HG03442 (cell line): Measurements from ENCODE around the gene GRIA2.

Source experiments
- ATAC-seq: cut with Tn5 transposase; IDR thresholded peaks from one replicate; pipeline ENCODE4 v1.9.1; 2021; ENCODE audit warnings: mild to moderate bottlenecking, moderate library complexity; ENCODE audit not compliant: unreplicated experiment

GRIA2 gene

DNA sequence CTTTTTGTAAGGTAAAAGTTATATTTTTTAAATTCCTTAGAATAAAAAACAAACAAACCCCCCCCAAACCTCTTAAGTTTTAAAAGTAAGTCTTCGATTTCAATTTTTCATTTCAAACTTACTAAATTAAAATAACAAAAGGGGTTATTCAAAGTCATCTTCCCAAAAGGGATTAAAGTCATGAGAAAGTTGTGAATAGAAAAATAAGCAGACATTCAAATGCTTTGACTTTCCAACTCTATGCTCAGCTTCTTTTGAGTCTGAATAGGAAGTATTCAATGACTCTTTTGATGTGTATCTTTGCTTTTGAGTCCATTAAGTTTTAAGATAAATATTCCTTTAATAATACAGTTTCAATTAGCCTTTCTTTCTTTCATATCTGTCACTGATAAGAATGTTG is 138.3 kb downstream of the GRIA2 start:
- ATAC-seq = no peak

DNA sequence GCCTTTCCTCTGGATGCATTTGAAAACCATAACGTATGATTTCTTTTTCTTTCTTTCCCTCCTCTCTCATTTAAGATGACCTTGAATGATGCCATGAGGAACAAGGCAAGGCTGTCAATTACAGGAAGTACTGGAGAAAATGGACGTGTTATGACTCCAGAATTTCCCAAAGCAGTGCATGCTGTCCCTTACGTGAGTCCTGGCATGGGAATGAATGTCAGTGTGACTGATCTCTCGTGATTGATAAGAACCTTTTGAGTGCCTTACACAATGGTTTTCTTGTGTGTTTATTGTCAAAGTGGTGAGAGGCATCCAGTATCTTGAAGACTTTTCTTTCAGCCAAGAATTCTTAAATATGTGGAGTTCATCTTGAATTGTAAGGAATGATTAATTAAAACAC is 142.8 kb downstream of the GRIA2 start:
- no peak for ATAC-seq

DNA sequence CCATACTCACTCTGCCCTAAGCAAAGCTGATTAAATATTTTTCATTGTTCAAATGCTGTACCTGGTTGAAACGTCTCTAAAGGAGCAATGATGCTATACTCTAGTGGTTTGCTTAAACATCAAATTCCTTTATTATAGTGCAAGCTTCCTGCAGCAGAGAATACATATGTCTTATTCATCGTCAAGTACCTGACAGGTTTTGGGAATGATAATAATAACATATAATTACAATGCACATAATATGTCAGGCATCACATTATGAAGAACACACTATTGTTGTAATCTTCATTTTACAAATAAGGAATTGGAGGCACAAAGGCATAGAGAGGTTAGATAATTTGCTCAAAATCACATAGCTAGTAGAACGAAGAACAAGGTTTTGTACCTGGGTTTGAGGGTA is 151.6 kb downstream of the GRIA2 start:
- ATAC-seq = no peak

DNA sequence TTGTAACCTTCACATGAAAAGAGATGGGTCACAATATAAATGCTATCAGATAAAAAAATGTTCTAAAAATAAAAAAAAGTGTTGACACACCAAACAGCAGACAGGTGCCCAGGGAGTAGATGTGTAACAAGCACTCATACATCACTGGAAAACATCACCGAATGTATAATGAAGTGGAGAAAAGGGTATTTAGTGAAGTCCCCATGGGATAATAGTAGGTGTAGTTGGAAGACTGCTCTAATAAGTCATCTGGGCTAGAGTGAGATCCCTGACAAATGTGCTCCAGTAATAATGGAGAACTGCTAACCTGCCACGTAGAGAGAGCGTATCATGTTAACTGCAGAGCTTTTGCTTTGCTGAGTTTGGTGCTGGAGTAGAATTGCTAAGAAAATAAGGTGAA is 152.0 kb downstream of the GRIA2 start:
- no peak for ATAC-seq

DNA sequence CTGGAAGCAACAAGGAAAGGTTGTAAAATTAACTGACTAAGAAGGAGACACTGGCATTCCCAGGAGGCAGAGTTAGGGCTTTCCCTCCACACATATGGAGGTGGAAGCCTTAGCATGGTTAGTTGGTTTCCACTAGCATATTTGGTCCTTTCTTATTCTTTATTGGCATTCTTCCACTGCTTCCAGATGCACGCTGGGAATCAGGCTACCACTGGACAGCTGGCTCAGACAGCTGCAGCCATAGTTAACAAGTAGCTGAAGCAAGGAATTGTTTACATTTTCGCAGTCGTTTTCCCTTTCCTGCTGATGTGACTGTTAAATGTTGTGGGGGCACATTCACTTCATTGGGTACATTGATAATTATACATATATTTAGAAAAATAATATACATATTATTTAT is 169.2 kb downstream of the GRIA2 start:
- no peak for ATAC-seq

DNA sequence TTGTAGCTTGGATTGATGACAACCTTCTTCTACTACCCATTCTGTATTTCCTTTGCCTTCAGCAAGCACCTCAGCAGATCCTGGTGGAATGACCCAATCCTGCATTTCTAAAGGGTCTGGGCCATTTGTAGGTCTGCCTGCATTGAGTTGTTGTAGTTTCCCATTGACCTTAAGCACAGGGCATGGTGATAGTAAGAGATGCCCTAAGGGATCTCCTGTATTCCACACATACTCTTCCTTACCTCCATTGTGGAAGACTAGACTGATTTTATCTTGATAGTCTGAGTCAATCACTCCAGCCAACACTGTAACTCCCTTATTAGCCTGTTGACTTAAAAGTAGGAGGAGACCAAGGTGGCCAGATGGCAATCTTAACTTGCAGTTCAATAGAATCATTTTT is 184.5 kb downstream of the GRIA2 start:
- no peak for ATAC-seq
